Breast epithelium (tissue), 4 donors: ENCODE data around the gene MBNL3. TPM values are rescaled to one million over a fixed set of nuclear protein-coding genes. Genes with fewer than 3 reads are reported as not detected.

ENCODE experiments used
- DNase-seq, 2 donors: peaks; one replicate each; pipeline ENCODE4 v3.0.0-alpha.2; 2019; ENCODE audit warnings: low spot score in 2 of 2
- H3K27ac ChIP-seq, 2 donors: fragments of 200-600 bp; sonication (generic) in 1 of 2; one replicate each; pipeline ENCODE4 v1.5.1; 2016 to 2019; ENCODE audit warnings: mild to moderate bottlenecking in 1 of 2
- H3K27me3 ChIP-seq, 2 donors: fragments of 200-600 bp; sonication (generic) in 1 of 2; one replicate each; pipeline versions ENCODE4 v1.5.1 to v1.6.0; 2017 to 2019; ENCODE audit warnings: control low read depth in 1 of 2, mild to moderate bottlenecking in 1 of 2
- H3K36me3 ChIP-seq: fragments of 200-600 bp; one replicate; pipeline ENCODE4 v1.5.1; 2019
- H3K4me1 ChIP-seq, 2 donors: fragments of 200-600 bp; sonication (generic); one replicate each; pipeline ENCODE4 v1.5.1; 2016 to 2019; ENCODE audit warnings: control low read depth in 1 of 2
- H3K4me3 ChIP-seq, 3 donors: fragments of 200-600 bp; sonication (generic); 1 replicate in 2 of 3; 2 replicates in 1 of 3; pipeline ENCODE4 v1.5.1; 2016 to 2019; ENCODE audit warnings: mild to moderate bottlenecking in 3 of 3, moderate library complexity in 2 of 3
- H3K9me3 ChIP-seq, 2 donors: fragments of 200-600 bp; sonication (generic) in 1 of 2; one replicate each; pipeline ENCODE4 v1.5.1; 2016 to 2019; ENCODE audit warnings: control low read depth in 1 of 2
- CTCF ChIP-seq, 3 donors: fragments of 450-650 bp; IDR thresholded peaks; one replicate each; pipeline ENCODE4 v1.5.1; 2016 to 2017; ENCODE audit warnings: antibody characterized with exemption in 3 of 3, mild to moderate bottlenecking in 3 of 3, moderate library complexity in 3 of 3
- POLR2A ChIP-seq: fragments of 450-650 bp; IDR thresholded peaks from one replicate; pipeline ENCODE4 v1.6.1; 2016; ENCODE audit warnings: antibody characterized with exemption, mild to moderate bottlenecking, moderate library complexity
- POLR2AphosphoS5 ChIP-seq, 3 donors: sonication (generic); formaldehyde crosslinking; IDR thresholded peaks; one replicate each; pipeline ENCODE4 v1.6.1; 2017; ENCODE audit warnings: antibody characterized with exemption in 3 of 3
- intact Hi-C: fragments of 100-400 bp; cut with DNase I; formaldehyde crosslinking; loops from one replicate; pipeline ENCODE4 v1.15.1; 2023; ENCODE audit warnings: low total_unique reads
- total RNA-seq, 3 donors: library from RNA; depleted of rRNA; stranded (reverse); fragments of >200 nt; gene quantifications; one replicate each; pipeline ENCODE4 v1.1.0, GENCODE V29; 2016

The MBNL3 gene
- total RNA-seq, 3 donors from 2014 or later: 7.5 to 42.6 (median 26.3) TPM

- DNase-seq: no peak
- Histone ChIP-seq H3K4me3 (no peak overlapping the region), H3K36me3 (no peaks in the 10 kb centered on the region), H3K27ac (no peak overlapping the region), H3K9me3 (no peaks in the 10 kb centered on the region), H3K4me1 (no peaks in the 10 kb centered on the region), H3K27me3 (peaks cover 0 to 45% of the 10 kb centered on the region in 2 donors)
- intact Hi-C loops: no loop called here
- no peak for TF ChIP-seq POLR2A
- TF ChIP-seq POLR2AphosphoS5 (IDR thresholded peaks at IDR 0.05): no peak
Measured at GRCh38 chrX:132373610-132374009, 115.2 kb downstream of the MBNL3 start.

- Histone ChIP-seq H3K27me3 (peaks cover 0 to 37% of the 10 kb centered on the region in 2 donors), H3K9me3 (no peaks in the 10 kb centered on the region), H3K4me3 (no peak overlapping the region), H3K27ac (no peak overlapping the region), H3K36me3 (no peaks in the 10 kb centered on the region), H3K4me1 (no peaks in the 10 kb centered on the region)
- no peak for TF ChIP-seq POLR2AphosphoS5 (IDR thresholded peaks at IDR 0.05)
- TF ChIP-seq POLR2A: no peak
- no peak for TF ChIP-seq CTCF (IDR thresholded peaks at IDR 0.05)
- no peak for DNase-seq
- intact Hi-C loops: no loop called here
Measured at GRCh38 chrX:132369617-132370326, 119.1 kb downstream of the MBNL3 start.

- intact Hi-C loops: no loop called here
- H3K9me3 ChIP-seq: no peaks in the 10 kb centered on the region
Measured at GRCh38 chrX:132367984-132368383, 120.9 kb downstream of the MBNL3 start.

GRCh38 chrX:132367314-132367713 lies 121.5 kb downstream of the MBNL3 start:
- no peak overlapping the region for H3K27ac ChIP-seq
- intact Hi-C loops: no loop called here
- no peak overlapping the region for H3K4me3 ChIP-seq
- TF ChIP-seq POLR2AphosphoS5 (IDR thresholded peaks at IDR 0.05) (no peak), CTCF (IDR thresholded peaks at IDR 0.05) (no peak), POLR2A (no peak)
- no peaks in the 10 kb centered on the region for H3K36me3 ChIP-seq
- H3K27me3 ChIP-seq: peaks cover 0 to 30% of the 10 kb centered on the region in 2 donors
- DNase-seq: no peak
- H3K9me3 ChIP-seq: no peaks in the 10 kb centered on the region
- H3K4me1 ChIP-seq: no peaks in the 10 kb centered on the region

More at GRCh38 chrX:132367984-132368383, 120.9 kb downstream of the MBNL3 start:
- H3K4me3 ChIP-seq: no peak overlapping the region
- no peaks in the 10 kb centered on the region for H3K4me1 ChIP-seq
- H3K36me3 ChIP-seq: no peaks in the 10 kb centered on the region
- H3K27ac ChIP-seq: no peak overlapping the region
- no peak for DNase-seq
- TF ChIP-seq POLR2A (no peak), POLR2AphosphoS5 (IDR thresholded peaks at IDR 0.05) (no peak), CTCF (IDR thresholded peaks at IDR 0.05) (no peak)
- H3K27me3 ChIP-seq: peaks cover 0 to 29% of the 10 kb centered on the region in 2 donors

- TF ChIP-seq POLR2A (no peak), CTCF (IDR thresholded peaks at IDR 0.05) (no peak), POLR2AphosphoS5 (IDR thresholded peaks at IDR 0.05) (no peak)
- H3K27ac ChIP-seq: no peak overlapping the region
- H3K9me3 ChIP-seq: no peaks in the 10 kb centered on the region
- DNase-seq: no peak
- intact Hi-C loops: no loop called here
- H3K4me3 ChIP-seq: no peak overlapping the region
- H3K36me3 ChIP-seq: no peaks in the 10 kb centered on the region
- H3K4me1 ChIP-seq: no peaks in the 10 kb centered on the region
- peaks cover 0 to 23% of the 10 kb centered on the region in 2 donors for H3K27me3 ChIP-seq
Measured at GRCh38 chrX:132365490-132365889, 123.3 kb downstream of the MBNL3 start.
